Measurements from ENCODE around the gene HNF1B. TPM values are rescaled to one million over a fixed set of nuclear protein-coding genes. Genes with fewer than 3 reads are reported as not detected.

Gene HNF1B
- total RNA-seq, 4 donors from 2014 or later: not detected

GRCh38 chr17:37764383-37764782, 19.5 kb upstream of the HNF1B start:
- DNase-seq (ENCODE audit: low spot score in 2 of 2): no peak
- no peak overlapping the region for H3K4me3 ChIP-seq (ENCODE audit: low read depth, poor library complexity, severe bottlenecking)
- WGBS, 2 donors: 62 to 71% methylated on average over 3 of the region's 3 CpGs
- TF ChIP-seq, protein P1, sequence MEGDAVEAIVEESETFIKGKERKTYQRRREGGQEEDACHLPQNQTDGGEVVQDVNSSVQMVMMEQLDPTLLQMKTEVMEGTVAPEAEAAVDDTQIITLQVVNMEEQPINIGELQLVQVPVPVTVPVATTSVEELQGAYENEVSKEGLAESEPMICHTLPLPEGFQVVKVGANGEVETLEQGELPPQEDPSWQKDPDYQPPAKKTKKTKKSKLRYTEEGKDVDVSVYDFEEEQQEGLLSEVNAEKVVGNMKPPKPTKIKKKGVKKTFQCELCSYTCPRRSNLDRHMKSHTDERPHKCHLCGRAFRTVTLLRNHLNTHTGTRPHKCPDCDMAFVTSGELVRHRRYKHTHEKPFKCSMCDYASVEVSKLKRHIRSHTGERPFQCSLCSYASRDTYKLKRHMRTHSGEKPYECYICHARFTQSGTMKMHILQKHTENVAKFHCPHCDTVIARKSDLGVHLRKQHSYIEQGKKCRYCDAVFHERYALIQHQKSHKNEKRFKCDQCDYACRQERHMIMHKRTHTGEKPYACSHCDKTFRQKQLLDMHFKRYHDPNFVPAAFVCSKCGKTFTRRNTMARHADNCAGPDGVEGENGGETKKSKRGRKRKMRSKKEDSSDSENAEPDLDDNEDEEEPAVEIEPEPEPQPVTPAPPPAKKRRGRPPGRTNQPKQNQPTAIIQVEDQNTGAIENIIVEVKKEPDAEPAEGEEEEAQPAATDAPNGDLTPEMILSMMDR (IDR thresholded peaks at IDR 0.05): no peak
- TF ChIP-seq POLR2A (IDR thresholded peaks at IDR 0.05): no peak
- intact Hi-C loops (cut with DNase I; ENCODE audit: low total_unique reads): no loop called here

- WGBS, 2 donors: 47 to 53% methylated on average over 7 of the region's 7 CpGs
- no peak for DNase-seq (ENCODE audit: low spot score in 2 of 2)
- TF ChIP-seq, protein P1 (IDR thresholded peaks at IDR 0.05): no peak
- TF ChIP-seq POLR2A (IDR thresholded peaks at IDR 0.05): no peak
Measured at GRCh38 chr17:37762666-37763065, 17.8 kb upstream of the HNF1B start.

DNA sequence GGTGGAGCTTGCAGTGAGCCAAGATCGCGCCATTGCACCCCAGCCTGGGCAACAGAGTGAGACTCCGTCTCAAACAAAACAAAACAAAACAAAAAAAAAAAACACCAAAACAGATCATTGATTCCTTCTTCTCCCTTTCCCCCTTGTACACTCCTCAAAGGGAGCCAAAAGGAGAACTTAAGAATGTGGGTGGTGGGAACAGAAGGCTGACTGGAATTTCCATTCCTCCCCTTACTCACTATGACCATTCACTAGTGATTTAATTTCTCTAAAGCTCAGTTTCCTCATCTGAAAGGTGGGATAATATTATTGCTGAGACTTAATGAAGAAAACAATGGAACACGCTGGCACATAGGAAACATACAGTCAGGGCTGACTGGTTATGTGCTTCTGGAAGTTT, 17.1 kb upstream of the HNF1B start:
- DNase-seq (ENCODE audit: low spot score in 2 of 2): no peak
- TF ChIP-seq, protein P1 (IDR thresholded peaks at IDR 0.05): no peak
- TF ChIP-seq POLR2A (IDR thresholded peaks at IDR 0.05): no peak
- intact Hi-C loops (cut with DNase I; ENCODE audit: low total_unique reads): no loop called here
- WGBS, 2 donors: 88 to 90% methylated on average over 4 of the region's 4 CpGs
- H3K4me3 ChIP-seq (ENCODE audit: low read depth, poor library complexity, severe bottlenecking): no peak overlapping the region

More at GRCh38 chr17:37762666-37763065, 17.8 kb upstream of the HNF1B start:
- no peak overlapping the region for H3K4me3 ChIP-seq (ENCODE audit: low read depth, poor library complexity, severe bottlenecking)
- intact Hi-C loops (cut with DNase I; ENCODE audit: low total_unique reads): no loop called here

- DNase-seq (ENCODE audit: low spot score in 2 of 2): no peak
- no peak overlapping the region for H3K4me3 ChIP-seq (ENCODE audit: low read depth, poor library complexity, severe bottlenecking)
- WGBS, 2 donors: 69 to 73% methylated on average over 7 of the region's 7 CpGs
- intact Hi-C loops (cut with DNase I; ENCODE audit: low total_unique reads): no loop called here
- TF ChIP-seq, protein P1 (IDR thresholded peaks at IDR 0.05): no peak
- TF ChIP-seq POLR2A (IDR thresholded peaks at IDR 0.05): no peak
Measured at GRCh38 chr17:37761059-37761458, 16.2 kb upstream of the HNF1B start.

DNA sequence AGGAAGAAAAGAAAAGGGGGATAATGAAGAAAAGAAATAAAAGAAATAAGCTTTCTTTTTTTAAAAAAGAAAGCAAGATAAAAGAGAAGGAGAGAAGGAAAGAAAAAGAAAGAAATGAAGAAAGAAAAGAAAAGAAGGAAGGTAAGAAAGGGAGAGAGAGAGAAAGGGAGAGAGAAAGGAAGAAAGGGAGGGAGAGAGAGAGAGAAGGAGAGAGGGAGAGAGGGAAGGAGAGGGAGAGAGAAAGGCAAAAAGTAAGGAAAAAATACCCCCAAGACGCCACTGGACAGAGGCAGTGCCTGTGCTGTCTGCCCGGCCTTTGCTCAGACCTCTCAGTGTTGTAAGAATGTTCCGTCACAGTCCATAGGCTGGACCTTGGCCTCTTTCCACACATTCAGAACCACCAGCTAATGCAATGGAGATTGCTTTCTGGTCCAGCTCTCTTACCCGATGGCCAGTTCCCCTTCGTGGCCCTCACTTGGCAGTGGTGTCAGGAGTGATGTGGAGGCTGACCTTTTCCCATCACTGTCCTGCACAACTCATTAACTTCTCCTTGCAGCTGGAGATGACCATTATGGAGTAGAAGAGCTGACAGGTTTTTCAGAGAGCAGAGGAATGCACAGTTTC, 14.3 kb upstream of the HNF1B start:
- TF ChIP-seq POLR2A (IDR thresholded peaks at IDR 0.05): no peak
- intact Hi-C loops (cut with DNase I; ENCODE audit: low total_unique reads): no loop called here
- H3K4me3 ChIP-seq (ENCODE audit: low read depth, poor library complexity, severe bottlenecking): no peak overlapping the region
- 71 to 82% methylated on average over 5 of the region's 5 CpGs for WGBS, 2 donors
- no peak for DNase-seq (ENCODE audit: low spot score in 2 of 2)

DNA sequence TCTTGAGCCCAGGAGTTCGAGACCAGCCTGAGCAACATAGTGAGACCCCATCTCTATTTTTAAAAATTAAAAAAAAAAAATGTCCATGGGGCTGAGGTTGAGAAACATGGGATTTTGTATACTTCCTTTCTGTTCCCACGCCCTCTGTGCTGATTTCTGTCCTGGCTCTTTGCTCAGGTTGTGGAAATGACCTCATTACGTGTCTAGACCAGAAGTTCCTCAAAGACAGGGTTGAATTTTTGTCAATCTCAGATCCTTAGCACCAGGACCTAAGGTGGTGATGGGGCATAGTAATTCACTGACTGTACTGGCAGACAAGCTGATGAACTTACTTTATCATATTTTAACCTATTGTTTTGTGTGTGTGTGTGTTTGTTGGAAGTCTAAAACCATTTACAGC, 11.2 kb upstream of the HNF1B start:
- WGBS, 2 donors: 85 to 89% methylated on average over 3 of the region's 3 CpGs
- DNase-seq (ENCODE audit: low spot score in 2 of 2): no peak
- intact Hi-C loops (cut with DNase I; ENCODE audit: low total_unique reads): no loop called here
- TF ChIP-seq, protein P1 (IDR thresholded peaks at IDR 0.05): no peak
- TF ChIP-seq POLR2A (IDR thresholded peaks at IDR 0.05): no peak
- no peak overlapping the region for H3K4me3 ChIP-seq (ENCODE audit: low read depth, poor library complexity, severe bottlenecking)

All from lower leg skin (tissue), 4 donors.